GM18526 (cell line): Measurements from ENCODE around the gene FAM174C.

Source experiments
- POLR2A ChIP-seq: IDR thresholded peaks from 3 replicates; pipeline ENCODE4 v1.6.1; 2011; ENCODE audit not compliant: insufficient read length; ENCODE audit errors: extremely low read depth

FAM174C gene

GRCh38 chr19:1254081-1254527, 21.2 kb upstream of the FAM174C start:
- TF ChIP-seq POLR2A: no peak

- TF ChIP-seq POLR2A: no peak
These were observed 20.7 kb upstream of the FAM174C start for GRCh38 chr19:1254530-1255185.

GRCh38 chr19:1255186-1256161, 19.9 kb upstream of the FAM174C start:
- TF ChIP-seq POLR2A: peak; percentile 11

GRCh38 chr19:1256646-1257474, 18.5 kb upstream of the FAM174C start:
- TF ChIP-seq POLR2A: no peak

- no peak for TF ChIP-seq POLR2A
These were observed 17.7 kb upstream of the FAM174C start for GRCh38 chr19:1257475-1258162.

- TF ChIP-seq POLR2A: no peak
These were observed 17.2 kb upstream of the FAM174C start for GRCh38 chr19:1258163-1258492.

GRCh38 chr19:1258707-1259205, 16.6 kb upstream of the FAM174C start:
- TF ChIP-seq POLR2A: no peak

GRCh38 chr19:1259206-1259875, 16.0 kb upstream of the FAM174C start:
- peak; percentile 87 for TF ChIP-seq POLR2A

- TF ChIP-seq POLR2A: peak; percentile 18
These were observed 15.2 kb upstream of the FAM174C start for GRCh38 chr19:1259876-1260748.

GRCh38 chr19:1260749-1261537, 14.4 kb upstream of the FAM174C start:
- TF ChIP-seq POLR2A: peak; percentile 43

GRCh38 chr19:1261538-1261797, 13.9 kb upstream of the FAM174C start:
- TF ChIP-seq POLR2A: no peak

- TF ChIP-seq POLR2A: peak; percentile 15
These were observed 13.3 kb upstream of the FAM174C start for GRCh38 chr19:1261798-1262622.
